Activated T-helper 2 cell treated with anti-CD3 and anti-CD28 coated beads, Interferon-gamma antibody, Interleukin-2, Interleukin-4, amounts not matched to agents 10 μg/mL and 5 μg/mL and 100 μg/mL, durations not matched to agents 14 hours and 24 hours and 36 hours (primary cell): ENCODE results near the gene SCN10A. TPM values are rescaled to one million over a fixed set of nuclear protein-coding genes. Genes with fewer than 3 reads are reported as not detected.
A peak's percentile ranks its signal among the peaks of the same experiment; 100 is the strongest.

Experiments used
- DNase-seq: peaks from one replicate; pipeline ENCODE4 v3.0.0; 2021; ENCODE audit warnings: low spot score
- H3K27ac Mint-ChIP-seq: one replicate; pipeline ENCODE4 v1.8.0; 2021; ENCODE audit warnings: mixed read lengths
- H3K27me3 Mint-ChIP-seq: one replicate; pipeline ENCODE4 v1.8.0; 2021; ENCODE audit warnings: low read depth, mixed read lengths
- H3K36me3 Mint-ChIP-seq: one replicate; pipeline ENCODE4 v1.8.0; 2021; ENCODE audit warnings: low read depth, mixed read lengths
- H3K4me1 Mint-ChIP-seq: one replicate; pipeline ENCODE4 v1.8.0; 2021; ENCODE audit warnings: low read depth, mixed read lengths
- H3K4me3 Mint-ChIP-seq: one replicate; pipeline ENCODE4 v1.8.0; 2021; ENCODE audit warnings: low read depth, mild to moderate bottlenecking, moderate library complexity, mixed read lengths
- H3K9me3 Mint-ChIP-seq: one replicate; pipeline ENCODE4 v1.8.0; 2021; ENCODE audit warnings: mixed read lengths
- intact Hi-C: fragments of 100-400 bp; cut with micrococcal nuclease; formaldehyde crosslinking; loops from one replicate; pipeline ENCODE4 v1.15.1; 2023
- total RNA-seq: library from RNA; stranded (reverse); gene quantifications from 2 replicates; pipeline ENCODE4 v1.2.3, GENCODE V29; 2022

Gene SCN10A
- total RNA-seq, 1 donor from 2014 or later, result not detected

GRCh38 chr3:38653685-38654537 lies 162.1 kb downstream of the SCN10A start:
- intact Hi-C loops, result loop anchor here (10.0 kb wide), 1 partner anchor 191 kb away; no protein-coding TSS in a partner anchor
- H3K4me1 Mint-ChIP-seq, result peaks cover 6% of the 10 kb centered on the region
- no peaks in the 10 kb centered on the region for H3K9me3 Mint-ChIP-seq
- H3K36me3 Mint-ChIP-seq, result no peaks in the 10 kb centered on the region
- no peak for DNase-seq
- H3K27ac Mint-ChIP-seq, result no peak overlapping the region
- peaks cover 36% of the 10 kb centered on the region for H3K27me3 Mint-ChIP-seq
- no peak overlapping the region for H3K4me3 Mint-ChIP-seq

- no peak for DNase-seq
- no peaks in the 10 kb centered on the region for H3K9me3 Mint-ChIP-seq
- no peak overlapping the region for H3K4me3 Mint-ChIP-seq
- H3K27ac Mint-ChIP-seq, result no peak overlapping the region
- H3K27me3 Mint-ChIP-seq, result peaks cover 30% of the 10 kb centered on the region
- peaks cover 7% of the 10 kb centered on the region for H3K4me1 Mint-ChIP-seq
- H3K36me3 Mint-ChIP-seq, result no peaks in the 10 kb centered on the region
- intact Hi-C loops, result loop anchor here (10.0 kb wide), 1 partner anchor 192 kb away; no protein-coding TSS in a partner anchor
Observed at GRCh38 chr3:38652934-38653333, 163.1 kb downstream of the SCN10A start.

GRCh38 chr3:38651153-38651789 lies 164.7 kb downstream of the SCN10A start:
- H3K4me3 Mint-ChIP-seq, result no peak overlapping the region
- DNase-seq, result peak; percentile 58
- intact Hi-C loops, result loop anchor here (1.0 to 10.0 kb wide), 3 partner anchors 130 to 194 kb away; partner anchors contain the start of gene EXOG
- H3K9me3 Mint-ChIP-seq, result no peaks in the 10 kb centered on the region
- H3K36me3 Mint-ChIP-seq, result no peaks in the 10 kb centered on the region
- peaks cover 7% of the 10 kb centered on the region for H3K4me1 Mint-ChIP-seq
- H3K27me3 Mint-ChIP-seq, result peaks cover 20% of the 10 kb centered on the region
- no peak overlapping the region for H3K27ac Mint-ChIP-seq

- no peak for DNase-seq
- Mint-ChIP-seq H3K9me3 (no peaks in the 10 kb centered on the region), H3K4me1 (peaks cover 2% of the 10 kb centered on the region), H3K27ac (no peak overlapping the region), H3K4me3 (no peak overlapping the region), H3K36me3 (no peaks in the 10 kb centered on the region), H3K27me3 (peaks cover 14% of the 10 kb centered on the region)
- intact Hi-C loops, result loop anchor here (10.0 kb wide), 1 partner anchor 194 kb away; no protein-coding TSS in a partner anchor
Observed at GRCh38 chr3:38650248-38650951, 165.6 kb downstream of the SCN10A start.

GRCh38 chr3:38649500-38650247 lies 166.3 kb downstream of the SCN10A start, which contains the start of gene SCN5A:
SCN5A (minus strand) TSS chr3:38649687; CDS start chr3:38633307, 16,380 bp downstream.
- no peaks in the 10 kb centered on the region for H3K36me3 Mint-ChIP-seq
- H3K27me3 Mint-ChIP-seq, result peaks cover 13% of the 10 kb centered on the region
- H3K27ac Mint-ChIP-seq, result no peak within 1 kb of the TSS
- no peaks in the 10 kb centered on the region for H3K9me3 Mint-ChIP-seq
- DNase-seq, result peak; percentile 32
- peaks cover 1% of the 10 kb centered on the region for H3K4me1 Mint-ChIP-seq
- intact Hi-C loops, result loop anchor here (10.0 kb wide), 1 partner anchor 195 kb away; no protein-coding TSS in a partner anchor
- H3K4me3 Mint-ChIP-seq, result peak within 1 kb of the TSS; percentile 71

- Mint-ChIP-seq H3K9me3 (no peaks in the 10 kb centered on the region), H3K4me1 (peaks cover 1% of the 10 kb centered on the region), H3K36me3 (no peaks in the 10 kb centered on the region), H3K27me3 (peaks cover 14% of the 10 kb centered on the region), H3K4me3 (peak overlapping the region; percentile 71), H3K27ac (no peak overlapping the region)
- intact Hi-C loops, result no loop called here
- DNase-seq, result no peak
Observed at GRCh38 chr3:38648659-38649499, 167.1 kb downstream of the SCN10A start.

GRCh38 chr3:38648024-38648658 lies 167.9 kb downstream of the SCN10A start:
- Mint-ChIP-seq H3K27me3 (peaks cover 10% of the 10 kb centered on the region), H3K4me1 (peaks cover 1% of the 10 kb centered on the region), H3K4me3 (peak overlapping the region; percentile 71), H3K27ac (no peak overlapping the region), H3K9me3 (no peaks in the 10 kb centered on the region), H3K36me3 (no peaks in the 10 kb centered on the region)
- intact Hi-C loops, result no loop called here
- DNase-seq, result no peak

GRCh38 chr3:38647217-38647970 lies 168.6 kb downstream of the SCN10A start:
- Mint-ChIP-seq H3K4me3 (no peak overlapping the region), H3K9me3 (no peaks in the 10 kb centered on the region), H3K27ac (no peak overlapping the region), H3K27me3 (peaks cover 4% of the 10 kb centered on the region), H3K36me3 (no peaks in the 10 kb centered on the region), H3K4me1 (peaks cover 1% of the 10 kb centered on the region)
- intact Hi-C loops, result no loop called here
- DNase-seq, result no peak
